ENCODE results near the gene AHNAK2.

- TF ChIP-seq SPI1 (IDR thresholded peaks at IDR 0.05; ENCODE audit: borderline replicate concordance, low read depth) (no peak), GABPA (IDR thresholded peaks at IDR 0.05; ENCODE audit: low read depth) (no peak), CTCF (IDR thresholded peaks at IDR 0.05; ENCODE audit: insufficient read depth, low read length) (no peak)
Measured at GRCh38 chr14:104953896-104954656, 24.1 kb downstream of the AHNAK2 start.

Measured in HL-60 (cell line).